ENCODE data around the gene HOGA1.
"Not testable (repeated sequence)": the region's sequence is repeated elsewhere in the genome, so short reads cannot be mapped to it uniquely, and the experiment has no call there.

The HOGA1 gene

GRCh38 chr10:97571622-97572021 is 12.6 kb upstream of the HOGA1 start:
- TF ChIP-seq CTCF (IDR thresholded peaks at IDR 0.05; ENCODE audit: low read depth, low read length, missing control alignments), result no peak
- DNase-seq (ENCODE audit: extremely low read depth, low read depth), result no peak

GRCh38 chr10:97572214-97572989 is 11.8 kb upstream of the HOGA1 start, which contains the start of gene ANKRD2:
Gene ANKRD2 (plus strand): TSS chr10:97572779. CDS start chr10:97572789, 10 bp downstream.
- H3K4me3 ChIP-seq (replicated peaks; ENCODE audit: low read depth, low read length), result no peak within 1 kb of the TSS
- DNase-seq (ENCODE audit: extremely low read depth, low read depth), result no peak
- peak; percentile 96 for TF ChIP-seq CTCF (IDR thresholded peaks at IDR 0.05; ENCODE audit: low read depth, low read length, missing control alignments)

More at GRCh38 chr10:97571622-97572021, 12.6 kb upstream of the HOGA1 start:
- H3K4me3 ChIP-seq (replicated peaks; ENCODE audit: low read depth, low read length), result no peak overlapping the region

GRCh38 chr10:97573021-97573420 is 11.2 kb upstream of the HOGA1 start:
- DNase-seq (ENCODE audit: extremely low read depth, low read depth), result no peak
- TF ChIP-seq CTCF (IDR thresholded peaks at IDR 0.05; ENCODE audit: low read depth, low read length, missing control alignments), result no peak
- H3K4me3 ChIP-seq (replicated peaks; ENCODE audit: low read depth, low read length), result no peak overlapping the region

GRCh38 chr10:97573672-97574071 is 10.5 kb upstream of the HOGA1 start:
- TF ChIP-seq CTCF (IDR thresholded peaks at IDR 0.05; ENCODE audit: low read depth, low read length, missing control alignments), result no peak
- no peak overlapping the region for H3K4me3 ChIP-seq (replicated peaks; ENCODE audit: low read depth, low read length)
- no peak for DNase-seq (ENCODE audit: extremely low read depth, low read depth)

GRCh38 chr10:97574374-97575126 is 9.6 kb upstream of the HOGA1 start:
- no peak for TF ChIP-seq CTCF (IDR thresholded peaks at IDR 0.05; ENCODE audit: low read depth, low read length, missing control alignments)
- no peak for DNase-seq (ENCODE audit: extremely low read depth, low read depth)
- H3K4me3 ChIP-seq (replicated peaks; ENCODE audit: low read depth, low read length), result no peak overlapping the region

GRCh38 chr10:97575127-97575668 is 9.0 kb upstream of the HOGA1 start:
- no peak for TF ChIP-seq CTCF (IDR thresholded peaks at IDR 0.05; ENCODE audit: low read depth, low read length, missing control alignments)
- no peak for DNase-seq (ENCODE audit: extremely low read depth, low read depth)

GRCh38 chr10:97576487-97576886 is 7.7 kb upstream of the HOGA1 start:
- DNase-seq (ENCODE audit: extremely low read depth, low read depth), result not testable (repeated sequence)

More at GRCh38 chr10:97575127-97575668, 9.0 kb upstream of the HOGA1 start:
- H3K4me3 ChIP-seq (replicated peaks; ENCODE audit: low read depth, low read length), result no peak overlapping the region

More at GRCh38 chr10:97576487-97576886, 7.7 kb upstream of the HOGA1 start:
- H3K4me3 ChIP-seq (replicated peaks; ENCODE audit: low read depth, low read length), result not testable (repeated sequence)
